HCT116 (cell line): ENCODE data around the gene TBKBP1. TPM values are rescaled to one million over a fixed set of nuclear protein-coding genes. Genes with fewer than 3 reads are reported as not detected.

Experiments used
- ATAC-seq: fragments of 200-7000 bp; cut with Tn5 transposase; 2 replicates; pipeline ENCODE4 v1.9.1; 2020; ENCODE audit warnings: mild to moderate bottlenecking, moderate library complexity
- BruUV-seq: library from RNA; stranded (reverse); fragments of 400-500 nt; replicated peaks from 2 replicates; lab custom pipeline; 2021; lab: Mats Ljungman, UMichigan
- CTCF ChIA-PET: fragments of 300-600 bp; sonication (Branson Sonifier 250); formaldehyde crosslinking; loops from one replicate; lab custom pipeline; 2021; ENCODE audit warnings: antibody characterized with exemption; lab: Charles Lee
- POLR2A ChIA-PET: fragments of 300-600, 350-600 bp; sonication (Branson Sonifier 250); formaldehyde crosslinking; loops from one replicate; lab custom pipeline; 2021; ENCODE audit warnings: antibody characterized with exemption; lab: Charles Lee
- RAD21 ChIA-PET, 2 experiments: fragments of 300-600 bp; sonication (Branson Sonifier 250); formaldehyde crosslinking; loops; one replicate each; lab custom pipeline; 2023; ENCODE audit warnings: low total read pairs in 2 of 2; ENCODE audit not compliant: uncharacterized antibody in 2 of 2, unreplicated experiment in 2 of 2, low non-redundant PET in 1 of 2; lab: Charles Lee
- DNase-seq: peaks from one replicate; pipeline ENCODE4 v3.0.0-alpha.2; 2010; ENCODE audit warnings: low read depth, low spot score
- H2AFZ ChIP-seq: fragments of 200-600 bp; shearing (Covaris generic), sonication (generic); 2 replicates; pipeline ENCODE4 v1.6.1; 2017; ENCODE audit warnings: low read depth, mixed run types, mixed read lengths, antibody characterized with exemption, low read length; ENCODE audit not compliant: poor library complexity, severe bottlenecking
- H3K27ac ChIP-seq: 2 replicates; pipeline ENCODE4 v1.5.1; 2012; ENCODE audit warnings: low read depth, low read length
- H3K27me3 ChIP-seq: fragments of 200-600 bp; sonication (generic); 2 replicates; pipeline ENCODE4 v1.6.1; 2016; ENCODE audit warnings: mixed run types, low read length, mixed read lengths; ENCODE audit not compliant: insufficient read depth
- H3K36me3 ChIP-seq, 2 experiments: fragments of 200-500 bp in 1 of 2; fragments of 200-600 bp in 1 of 2; sonication (Bioruptor generic) in 1 of 2; sonication (generic) in 1 of 2; 2 replicates each; pipeline versions ENCODE4 v1.5.1 to v1.6.1; 2014 to 2016; ENCODE audit warnings: low read length in 2 of 2, inconsistent platforms in 1 of 2, mixed read lengths in 1 of 2, mixed run types in 1 of 2; ENCODE audit not compliant: insufficient read depth in 2 of 2, control insufficient read depth in 1 of 2
- H3K4me1 ChIP-seq, 2 experiments: fragments of 200-600 bp in 1 of 2; sonication (generic) in 1 of 2; 2 replicates each; pipeline versions ENCODE4 v1.5.1 to v1.6.1; 2012 to 2017; ENCODE audit warnings: low read length in 2 of 2, inconsistent platforms in 1 of 2, mild to moderate bottlenecking in 1 of 2, mixed read lengths in 1 of 2, mixed run types in 1 of 2, moderate library complexity in 1 of 2; ENCODE audit not compliant: insufficient read depth in 2 of 2, control insufficient read depth in 1 of 2
- H3K4me2 ChIP-seq: fragments of 200-600 bp; sonication (generic); 2 replicates; pipeline ENCODE4 v1.6.1; 2017; ENCODE audit warnings: mixed run types, low read length, mixed read lengths
- H3K4me3 ChIP-seq, 2 experiments: fragments of 200-600 bp in 1 of 2; sonication (generic) in 1 of 2; replicated peaks in 1 of 2; 2 replicates each; pipeline ENCODE4 v1.5.1; 2011 to 2016; ENCODE audit warnings: low read length in 2 of 2, control low read depth in 1 of 2, low read depth in 1 of 2, mild to moderate bottlenecking in 1 of 2, mixed read lengths in 1 of 2, mixed run types in 1 of 2
- H3K79me2 ChIP-seq: fragments of 200-600 bp; sonication (generic); 2 replicates; pipeline ENCODE4 v1.6.1; 2017; ENCODE audit warnings: mild to moderate bottlenecking, mixed run types, low read length, moderate library complexity, mixed read lengths; ENCODE audit not compliant: insufficient read depth
- H3K9ac ChIP-seq: fragments of 200-600 bp; sonication (generic); 2 replicates; pipeline ENCODE4 v1.6.1; 2016; ENCODE audit warnings: low read length, mixed read lengths
- H3K9me2 ChIP-seq: fragments of 200-600 bp; sonication (generic), shearing (Covaris generic); 2 replicates; pipeline ENCODE4 v1.6.1; 2017; ENCODE audit warnings: mixed run types, mild to moderate bottlenecking, moderate library complexity; ENCODE audit not compliant: insufficient read depth
- H3K9me3 ChIP-seq, 2 experiments: fragments of 200-500 bp in 1 of 2; fragments of 200-600 bp in 1 of 2; sonication (Bioruptor generic) in 1 of 2; sonication (generic) in 1 of 2; 2 replicates each; pipeline ENCODE4 v1.6.1; 2014 to 2017; ENCODE audit warnings: low read length in 2 of 2, mixed read lengths in 2 of 2, inconsistent platforms in 1 of 2, low read depth in 1 of 2, mild to moderate bottlenecking in 1 of 2, mixed run types in 1 of 2, moderate library complexity in 1 of 2; ENCODE audit not compliant: control insufficient read depth in 1 of 2, insufficient read depth in 1 of 2
- H4K20me1 ChIP-seq: fragments of 200-600 bp; sonication (generic), shearing (Covaris generic); 2 replicates; pipeline ENCODE4 v1.6.1; 2017; ENCODE audit warnings: mixed run types, mild to moderate bottlenecking, moderate library complexity; ENCODE audit not compliant: insufficient read depth
- CBX3 ChIP-seq: IDR thresholded peaks from 2 replicates; pipeline ENCODE4 v1.6.1; 2012; ENCODE audit warnings: low read depth
- CTCF ChIP-seq, 3 experiments: fragments of 200-600 bp in 1 of 3; sonication (generic) in 1 of 3; IDR thresholded peaks in 2 of 3; conservative IDR thresholded peaks in 1 of 3; 2 replicates each; pipeline ENCODE4 v1.5.1; 2012 to 2017; ENCODE audit warnings: low read depth in 2 of 3, low read length in 2 of 3, antibody characterized with exemption in 1 of 3, borderline replicate concordance in 1 of 3, control low read depth in 1 of 3, mild to moderate bottlenecking in 1 of 3, mixed read lengths in 1 of 3, mixed run types in 1 of 3, moderate library complexity in 1 of 3; ENCODE audit not compliant: insufficient read depth in 1 of 3
- SIN3A ChIP-seq: IDR thresholded peaks from 2 replicates; pipeline ENCODE4 v1.6.1; 2012; ENCODE audit warnings: low read depth
- SRF ChIP-seq: IDR thresholded peaks from 2 replicates; pipeline ENCODE4 v1.6.1; 2012; ENCODE audit warnings: low read depth
- TCF7L2 ChIP-seq: IDR thresholded peaks from 2 replicates; pipeline ENCODE4 v1.7.0; 2011; ENCODE audit warnings: borderline replicate concordance, inconsistent platforms; ENCODE audit not compliant: insufficient read depth, insufficient read length; ENCODE audit errors: extremely low read depth
- YY1 ChIP-seq: IDR thresholded peaks from 2 replicates; pipeline ENCODE4 v1.6.1; 2011; ENCODE audit warnings: low read length, low read depth, moderate library complexity, mild to moderate bottlenecking; ENCODE audit not compliant: insufficient replicate concordance; ENCODE audit errors: extremely low read depth
- intact Hi-C: fragments of 100-400 bp; cut with micrococcal nuclease; formaldehyde crosslinking; loops from 2 replicates; pipeline ENCODE4 v1.10.0; 2022
- total RNA-seq: library from RNA; stranded (reverse); gene quantifications from one replicate; pipeline ENCODE4 v1.2.1, GENCODE V29; 2021; ENCODE audit not compliant: unreplicated experiment

The TBKBP1 gene
- total RNA-seq, 1 experiment from 2014 or later, result 12.4 TPM

GRCh38 chr17:47692895-47693730, 848 bp upstream of the TBKBP1 start:
- Histone ChIP-seq H3K79me2 (no peaks in the 10 kb centered on the region), H4K20me1 (no peaks in the 10 kb centered on the region), H3K4me3 (peak overlapping the region; percentile 62 to 74), H3K9ac (peak overlapping the region; percentile 67), H3K9me3 (no peaks in the 10 kb centered on the region), H3K9me2 (no peaks in the 10 kb centered on the region), H3K27me3 (no peaks in the 10 kb centered on the region), H3K4me1 (peaks cover 25 to 43% of the 10 kb centered on the region in 2 experiments), H3K27ac (peak overlapping the region; percentile 61; the same call in 1 of the 2 replicates), H3K36me3 (no peaks in the 10 kb centered on the region), H3K4me2 (peak overlapping the region; percentile 91), H2AFZ (peak overlapping the region; percentile 10)
- ChIA-PET CTCF (interaction anchor here (0.6 to 1.2 kb wide), 2 partner anchors 12 to 108 kb away, joined by 3 to 4 read pairs; no protein-coding TSS in a partner anchor), POLR2A (interaction anchor here (0.7 kb wide), 1 partner anchor 30 kb away, joined by 3 read pairs; no protein-coding TSS in a partner anchor), RAD21 (no interaction called here)
- TF ChIP-seq TCF7L2 (no peak), CBX3 (no peak), CTCF (IDR thresholded peaks at IDR 0.05 in 2 of 3, conservative IDR thresholded peaks at IDR 0.05 in 1 of 3; ENCODE audit: borderline replicate concordance in 1 of 3, insufficient read depth in 1 of 3, low read depth in 2 of 3, low read length in 2 of 3) (no peak), SRF (no peak), YY1 (no peak), SIN3A (no peak)
- DNase-seq, result no peak
- ATAC-seq, result no peak
- TSS peak; percentile 93 for BruUV-seq
- intact Hi-C loops, result no loop called here
